Measurements from ENCODE around the gene UNC5A. TPM values are rescaled to one million over a fixed set of nuclear protein-coding genes. Genes with fewer than 3 reads are reported as not detected.

Gene UNC5A
- total RNA-seq, 1 donor from 2014 or later: 8.3 TPM

Other genes with a start within 250 kb of the UNC5A start
- 107 TPM for gene GPRIN1, start 200.4 kb upstream of the UNC5A start, total RNA-seq
- gene SNCB, start 180.0 kb upstream of the UNC5A start, total RNA-seq: 12.6 TPM
- gene EIF4E1B, start 179.9 kb upstream of the UNC5A start, total RNA-seq: not detected
- gene TSPAN17, start 163.1 kb upstream of the UNC5A start, total RNA-seq: 27.1 TPM
- gene HK3, start 88.8 kb downstream of the UNC5A start, total RNA-seq: 0.31 TPM
- gene UIMC1, start 196.2 kb downstream of the UNC5A start, total RNA-seq: 66.6 TPM
- gene ZNF346, start 212.1 kb downstream of the UNC5A start, total RNA-seq: 34.5 TPM